GM23338 (cell line): ENCODE data around the gene GNMT.

Source experiments
- CREB1 ChIP-seq: fragments of 250-450 bp; sonication (Bioruptor Pico); IDR thresholded peaks from 2 replicates; pipeline ENCODE4 v1.5.0; 2020; ENCODE audit warnings: low read depth, mild to moderate bottlenecking, moderate library complexity
- CTCF ChIP-seq, 2 experiments: fragments of 200-600 bp in 1 of 2; sonication (generic) in 1 of 2; conservative IDR thresholded peaks; 2 replicates each; pipeline versions ENCODE4 v1.5.1 to v1.6.1; 2016 to 2017; ENCODE audit warnings: antibody characterized with exemption in 2 of 2, low read depth in 2 of 2, mild to moderate bottlenecking in 2 of 2, moderate library complexity in 1 of 2
- ETS1 ChIP-seq: IDR thresholded peaks from 2 replicates; pipeline ENCODE4 v1.6.1; 2016; ENCODE audit warnings: antibody characterized with exemption
- EZH2 ChIP-seq: fragments of 200-600 bp; sonication (generic); IDR thresholded peaks from one replicate; pipeline ENCODE4 v1.8.0; 2017; ENCODE audit warnings: antibody characterized with exemption, mild to moderate bottlenecking, low read depth; ENCODE audit not compliant: unreplicated experiment
- EZH2phosphoT487 ChIP-seq: fragments of 200-600 bp; sonication (generic); IDR thresholded peaks from one replicate; pipeline ENCODE4 v1.8.1; 2018; ENCODE audit warnings: antibody characterized with exemption; ENCODE audit not compliant: unreplicated experiment
- JUNB ChIP-seq: IDR thresholded peaks from one replicate; pipeline ENCODE4 v1.6.1; 2016; ENCODE audit warnings: antibody characterized with exemption; ENCODE audit not compliant: unreplicated experiment
- NANOG ChIP-seq: IDR thresholded peaks from 2 replicates; pipeline ENCODE4 v1.6.1; 2016; ENCODE audit warnings: antibody characterized with exemption, borderline replicate concordance
- POLR2AphosphoS5 ChIP-seq: IDR thresholded peaks from 2 replicates; pipeline ENCODE4 v1.6.1; 2016; ENCODE audit warnings: antibody characterized with exemption, low read depth
- REST ChIP-seq: IDR thresholded peaks from one replicate; pipeline ENCODE4 v1.6.1; 2018; ENCODE audit warnings: antibody characterized with exemption; ENCODE audit not compliant: unreplicated experiment
- STAT1 ChIP-seq: IDR thresholded peaks from one replicate; pipeline ENCODE4 v1.6.1; 2016; ENCODE audit warnings: antibody characterized with exemption; ENCODE audit not compliant: unreplicated experiment
- ZNF331 ChIP-seq: fragments of 250-450 bp; sonication (Bioruptor Pico); IDR thresholded peaks from 2 replicates; pipeline ENCODE4 v1.5.0; 2020; ENCODE audit warnings: low read depth, mild to moderate bottlenecking, moderate library complexity

GRCh38 chr6:42969934-42970333 lies 9.4 kb downstream of the GNMT start:
- TF ChIP-seq EZH2 (no peak), POLR2AphosphoS5 (no peak), CTCF (conservative IDR thresholded peaks at IDR 0.05; ENCODE audit: low read depth in 2 of 2) (no peak), JUNB (no peak), REST (no peak), EZH2phosphoT487 (no peak), CREB1 (CRISPR knock-in tag) (no peak), ETS1 (no peak), STAT1 (no peak), ZNF331 (no peak), NANOG (no peak)
